OCI-LY1 (cell line): Measurements from ENCODE around the gene DNAH1.

ENCODE experiments used
- H2AFZ ChIP-seq: fragments of 200-600 bp; sonication (generic), shearing (Covaris generic); 2 replicates; pipeline ENCODE4 v1.6.0; 2014; ENCODE audit warnings: antibody characterized with exemption, mild to moderate bottlenecking, low read length
- H3F3A ChIP-seq: fragments of 200-600 bp; sonication (generic), shearing (Covaris generic); 2 replicates; pipeline ENCODE4 v1.6.0; 2014; ENCODE audit warnings: mild to moderate bottlenecking, antibody characterized with exemption, low read length, moderate library complexity; ENCODE audit not compliant: insufficient read depth
- H3K27ac ChIP-seq: fragments of 200-600 bp; sonication (generic); 2 replicates; pipeline ENCODE4 v1.5.1; 2014; ENCODE audit warnings: low read length, mixed run types, mild to moderate bottlenecking, low read depth; ENCODE audit not compliant: poor library complexity, severe bottlenecking
- H3K27me3 ChIP-seq: fragments of 200-600 bp; sonication (generic); 2 replicates; pipeline ENCODE4 v1.6.0; 2014; ENCODE audit warnings: antibody characterized with exemption, mild to moderate bottlenecking, low read length, moderate library complexity; ENCODE audit not compliant: insufficient read depth
- H3K36me3 ChIP-seq: fragments of 200-600 bp; sonication (generic); 2 replicates; pipeline ENCODE4 v1.6.1; 2014; ENCODE audit warnings: mild to moderate bottlenecking, antibody characterized with exemption, low read length, moderate library complexity, mixed read lengths; ENCODE audit not compliant: insufficient read depth
- H3K4me1 ChIP-seq: fragments of 200-600 bp; sonication (generic); 2 replicates; pipeline ENCODE4 v1.5.1; 2014; ENCODE audit warnings: mild to moderate bottlenecking, low read length, moderate library complexity; ENCODE audit not compliant: insufficient read depth, severe bottlenecking
- H3K4me2 ChIP-seq: fragments of 200-600 bp; sonication (generic), shearing (Covaris generic); 2 replicates; pipeline ENCODE4 v1.6.1; 2014; ENCODE audit warnings: low read length
- H3K4me3 ChIP-seq: fragments of 200-600 bp; sonication (generic); 2 replicates; pipeline ENCODE4 v1.5.1; 2014; ENCODE audit warnings: low read length, low read depth, mild to moderate bottlenecking, mixed read lengths; ENCODE audit not compliant: poor library complexity, severe bottlenecking
- H3K79me2 ChIP-seq: fragments of 200-600 bp; shearing (Covaris generic); 2 replicates; pipeline ENCODE4 v1.6.1; 2016; ENCODE audit warnings: mixed run types, low read length, mixed read lengths; ENCODE audit not compliant: insufficient read depth
- H3K9ac ChIP-seq: fragments of 200-600 bp; sonication (generic), shearing (Covaris generic); 2 replicates; pipeline ENCODE4 v1.6.1; 2014; ENCODE audit warnings: mild to moderate bottlenecking, low read length, mixed read lengths
- H3K9me2 ChIP-seq: fragments of 200-600 bp; sonication (generic), shearing (Covaris generic); 2 replicates; pipeline ENCODE4 v1.6.1; 2014; ENCODE audit warnings: low read depth, mild to moderate bottlenecking, low read length, mixed read lengths
- H3K9me3 ChIP-seq: fragments of 200-600 bp; shearing (Covaris generic); 2 replicates; pipeline ENCODE4 v1.6.1; 2014; ENCODE audit warnings: low read length, mixed read lengths
- H4K20me1 ChIP-seq: fragments of 200-600 bp; sonication (generic), shearing (Covaris generic); 2 replicates; pipeline ENCODE4 v1.6.0; 2016; ENCODE audit warnings: mild to moderate bottlenecking, low read length; ENCODE audit not compliant: insufficient read depth
- EZH2 ChIP-seq: fragments of 200-600 bp; sonication (generic), shearing (Covaris generic); IDR thresholded peaks from 2 replicates; pipeline ENCODE4 v1.8.0; 2017; ENCODE audit warnings: borderline replicate concordance, mixed run types, mild to moderate bottlenecking, antibody characterized with exemption, low read length, moderate library complexity, mixed read lengths
- TF ChIP-seq, protein P1 (sequence below): fragments of 200-600 bp; sonication (generic), shearing (Covaris generic); IDR thresholded peaks from 2 replicates; pipeline ENCODE4 v1.5.1; 2017; ENCODE audit warnings: mild to moderate bottlenecking, antibody characterized with exemption, low read length, moderate library complexity, mixed read lengths

The DNAH1 gene

DNA sequence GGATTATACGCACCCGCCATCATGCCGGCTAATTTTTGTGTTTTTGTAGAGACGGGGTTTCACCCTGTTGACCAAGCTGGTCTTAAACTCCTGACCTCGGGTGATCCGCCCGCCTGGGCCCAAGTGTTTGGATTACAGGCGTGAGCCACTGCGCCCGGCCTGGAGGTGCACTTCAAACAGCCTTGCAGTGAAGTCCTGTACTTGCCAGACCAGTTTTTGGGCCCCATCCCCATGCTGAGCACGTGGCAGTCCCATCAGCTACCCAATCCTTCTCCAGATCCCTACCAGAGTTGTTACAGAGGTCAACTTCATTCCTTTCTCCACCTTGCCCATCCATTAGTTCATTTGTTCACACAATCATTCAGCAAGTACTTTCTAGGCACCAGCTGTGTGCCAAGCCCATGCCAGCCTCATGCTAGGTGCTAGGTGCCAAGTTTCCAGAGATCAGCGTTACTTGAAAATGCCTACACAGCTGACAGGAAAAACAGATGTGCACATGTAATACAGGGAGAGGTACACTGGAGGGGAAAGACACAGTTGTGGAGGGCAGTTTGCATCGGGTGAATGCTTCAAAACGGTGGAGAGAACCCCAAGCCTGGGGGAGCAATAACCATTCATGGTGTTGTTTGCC lies 2.2 kb downstream of the DNAH1 start:
- Histone ChIP-seq H4K20me1 (no peaks in the 10 kb centered on the region), H3K27me3 (0 out of 2 replicates have a peak, but pooled peaks cover 11% of the 10 kb centered on the region), H3K36me3 (no peaks in the 10 kb centered on the region), H3K79me2 (no peaks in the 10 kb centered on the region), H3K27ac (no peak overlapping the region), H3K4me1 (peaks cover 22% of the 10 kb centered on the region), H2AFZ (no peak overlapping the region), H3K9me3 (no peaks in the 10 kb centered on the region), H3K4me3 (no peak overlapping the region), H3F3A (no peaks in the 10 kb centered on the region), H3K9ac (no peak overlapping the region), H3K9me2 (no peaks in the 10 kb centered on the region), H3K4me2 (no peak overlapping the region)
- TF ChIP-seq, protein P1, sequence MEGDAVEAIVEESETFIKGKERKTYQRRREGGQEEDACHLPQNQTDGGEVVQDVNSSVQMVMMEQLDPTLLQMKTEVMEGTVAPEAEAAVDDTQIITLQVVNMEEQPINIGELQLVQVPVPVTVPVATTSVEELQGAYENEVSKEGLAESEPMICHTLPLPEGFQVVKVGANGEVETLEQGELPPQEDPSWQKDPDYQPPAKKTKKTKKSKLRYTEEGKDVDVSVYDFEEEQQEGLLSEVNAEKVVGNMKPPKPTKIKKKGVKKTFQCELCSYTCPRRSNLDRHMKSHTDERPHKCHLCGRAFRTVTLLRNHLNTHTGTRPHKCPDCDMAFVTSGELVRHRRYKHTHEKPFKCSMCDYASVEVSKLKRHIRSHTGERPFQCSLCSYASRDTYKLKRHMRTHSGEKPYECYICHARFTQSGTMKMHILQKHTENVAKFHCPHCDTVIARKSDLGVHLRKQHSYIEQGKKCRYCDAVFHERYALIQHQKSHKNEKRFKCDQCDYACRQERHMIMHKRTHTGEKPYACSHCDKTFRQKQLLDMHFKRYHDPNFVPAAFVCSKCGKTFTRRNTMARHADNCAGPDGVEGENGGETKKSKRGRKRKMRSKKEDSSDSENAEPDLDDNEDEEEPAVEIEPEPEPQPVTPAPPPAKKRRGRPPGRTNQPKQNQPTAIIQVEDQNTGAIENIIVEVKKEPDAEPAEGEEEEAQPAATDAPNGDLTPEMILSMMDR = no peak
- no peak for TF ChIP-seq EZH2

DNA sequence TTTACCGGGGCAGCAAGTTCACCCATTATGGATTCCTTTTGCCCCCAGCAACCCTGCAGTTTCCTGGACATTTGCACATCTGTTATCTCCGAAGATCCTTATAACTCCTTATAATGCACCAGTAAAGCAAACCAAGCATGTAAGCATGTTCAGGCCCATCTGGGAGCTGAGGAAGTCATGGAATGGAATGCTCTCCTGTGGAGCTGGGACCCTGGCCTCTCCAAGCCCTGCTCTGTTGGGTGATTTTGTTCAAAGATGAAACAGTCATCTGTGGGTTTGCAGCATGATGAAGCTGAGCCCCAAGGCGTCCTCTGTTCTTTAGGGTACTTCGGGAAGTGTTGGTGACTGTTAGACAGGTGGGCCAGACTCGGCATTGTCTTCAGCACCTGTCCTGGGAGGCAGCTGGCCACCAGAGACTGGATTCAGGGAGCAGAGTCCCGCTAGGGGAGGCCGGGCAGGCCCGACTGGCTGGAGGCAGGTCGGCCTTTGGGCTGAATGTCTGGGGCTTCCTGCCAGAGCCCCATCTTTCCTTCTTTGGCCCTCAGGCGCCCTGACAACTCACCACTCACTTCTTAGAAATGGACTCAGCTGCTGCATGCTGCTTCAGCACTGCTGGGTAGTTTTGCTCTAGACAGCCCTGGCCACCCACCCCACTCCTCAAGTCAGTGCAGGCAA lies 3.9 kb downstream of the DNAH1 start:
- Histone ChIP-seq H3K4me2 (no peak overlapping the region), H3K79me2 (no peaks in the 10 kb centered on the region), H3F3A (no peaks in the 10 kb centered on the region), H3K9ac (no peak overlapping the region), H3K36me3 (no peaks in the 10 kb centered on the region), H3K9me2 (no peaks in the 10 kb centered on the region), H3K4me1 (peaks cover 14% of the 10 kb centered on the region), H2AFZ (no peak overlapping the region), H3K27me3 (0 out of 2 replicates have a peak, but pooled peaks cover 14% of the 10 kb centered on the region), H3K9me3 (no peaks in the 10 kb centered on the region), H4K20me1 (no peaks in the 10 kb centered on the region), H3K27ac (no peak overlapping the region), H3K4me3 (no peak overlapping the region)
- TF ChIP-seq EZH2 = no peak
- TF ChIP-seq, protein P1 = no peak

DNA sequence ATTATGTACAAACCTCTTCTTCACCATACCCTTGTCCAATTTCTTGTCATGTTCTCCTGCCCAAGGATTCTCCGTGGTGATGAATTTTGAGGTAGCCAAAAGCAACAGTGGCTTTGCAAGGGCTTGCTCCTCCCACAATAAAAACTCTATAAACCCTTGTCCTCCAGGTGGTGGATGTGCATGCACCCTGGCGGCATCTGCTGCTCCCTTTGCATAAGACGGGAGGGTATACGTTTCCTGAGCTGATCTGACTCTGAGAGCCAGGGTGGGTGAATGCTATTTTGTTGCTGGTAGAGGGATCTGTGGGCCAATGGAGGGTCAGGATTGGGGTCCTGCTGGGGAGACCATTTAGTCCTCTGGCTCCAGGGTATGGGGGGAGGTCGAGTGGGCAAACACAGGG lies 5.4 kb downstream of the DNAH1 start:
- no peak overlapping the region for H3K4me2 ChIP-seq
- H3F3A ChIP-seq = no peaks in the 10 kb centered on the region
- H3K27ac ChIP-seq = no peak overlapping the region
- no peak overlapping the region for H3K4me3 ChIP-seq
- no peaks in the 10 kb centered on the region for H3K9me3 ChIP-seq
- no peaks in the 10 kb centered on the region for H3K36me3 ChIP-seq
- no peaks in the 10 kb centered on the region for H3K9me2 ChIP-seq
- H2AFZ ChIP-seq = no peak overlapping the region
- H3K4me1 ChIP-seq = peaks cover 14% of the 10 kb centered on the region
- H3K79me2 ChIP-seq = no peaks in the 10 kb centered on the region
- TF ChIP-seq, protein P1 = no peak
- TF ChIP-seq EZH2 = no peak
- H3K9ac ChIP-seq = no peak overlapping the region
- H4K20me1 ChIP-seq = no peaks in the 10 kb centered on the region
- H3K27me3 ChIP-seq = peaks cover 19% of the 10 kb centered on the region; the same call in 1 of the 2 replicates
